ENCODE results near the gene CELF5. TPM values are rescaled to one million over a fixed set of nuclear protein-coding genes. Genes with fewer than 3 reads are reported as not detected.

Gene CELF5
- total and polyA plus RNA-seq, 12 donors = not detected

DNA sequence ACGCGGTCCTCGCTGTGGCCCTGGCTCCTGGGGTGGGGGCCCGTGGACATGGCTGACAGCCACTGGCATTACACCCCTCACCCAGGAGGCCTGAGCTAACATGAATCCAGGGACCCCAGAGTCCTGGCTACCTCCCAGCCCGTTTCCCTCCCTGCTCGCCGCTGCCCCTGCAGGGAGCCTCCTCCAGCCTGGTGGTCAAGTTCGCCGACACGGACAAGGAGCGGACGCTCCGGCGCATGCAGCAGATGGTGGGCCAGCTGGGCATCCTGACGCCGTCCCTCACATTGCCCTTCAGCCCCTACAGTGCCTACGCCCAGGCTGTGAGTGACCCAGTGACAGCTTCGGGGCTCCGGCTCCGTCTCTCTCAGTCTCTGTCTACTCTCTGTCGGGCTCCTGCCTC is 56.6 kb downstream of the CELF5 start:
- H3K4me3 ChIP-seq = no peak overlapping the region
- TF ChIP-seq, protein P1, sequence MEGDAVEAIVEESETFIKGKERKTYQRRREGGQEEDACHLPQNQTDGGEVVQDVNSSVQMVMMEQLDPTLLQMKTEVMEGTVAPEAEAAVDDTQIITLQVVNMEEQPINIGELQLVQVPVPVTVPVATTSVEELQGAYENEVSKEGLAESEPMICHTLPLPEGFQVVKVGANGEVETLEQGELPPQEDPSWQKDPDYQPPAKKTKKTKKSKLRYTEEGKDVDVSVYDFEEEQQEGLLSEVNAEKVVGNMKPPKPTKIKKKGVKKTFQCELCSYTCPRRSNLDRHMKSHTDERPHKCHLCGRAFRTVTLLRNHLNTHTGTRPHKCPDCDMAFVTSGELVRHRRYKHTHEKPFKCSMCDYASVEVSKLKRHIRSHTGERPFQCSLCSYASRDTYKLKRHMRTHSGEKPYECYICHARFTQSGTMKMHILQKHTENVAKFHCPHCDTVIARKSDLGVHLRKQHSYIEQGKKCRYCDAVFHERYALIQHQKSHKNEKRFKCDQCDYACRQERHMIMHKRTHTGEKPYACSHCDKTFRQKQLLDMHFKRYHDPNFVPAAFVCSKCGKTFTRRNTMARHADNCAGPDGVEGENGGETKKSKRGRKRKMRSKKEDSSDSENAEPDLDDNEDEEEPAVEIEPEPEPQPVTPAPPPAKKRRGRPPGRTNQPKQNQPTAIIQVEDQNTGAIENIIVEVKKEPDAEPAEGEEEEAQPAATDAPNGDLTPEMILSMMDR (IDR thresholded peaks at IDR 0.05) = no peak
- no peaks in the 10 kb centered on the region for H3K9me3 ChIP-seq
- intact Hi-C loops (cut with DNase I) = no loop called here
- no peaks in the 10 kb centered on the region for H3K36me3 ChIP-seq
- no peak for ATAC-seq
- H3K4me1 ChIP-seq = peaks cover 0 to 11% (median 0%) of the 10 kb centered on the region in 9 donors
- no peak for DNase-seq
- H3K27me3 ChIP-seq = peaks cover 4 to 98% (median 73%) of the 10 kb centered on the region in 7 donors
- 77 to 80% methylated on average over 21 of the region's 21 CpGs for WGBS, 2 donors
- H3K27ac ChIP-seq = no peak overlapping the region

- Histone ChIP-seq H3K27ac (no peak overlapping the region), H3K4me3 (no peak overlapping the region), H3K27me3 (peaks cover 4 to 94% (median 69%) of the 10 kb centered on the region in 7 donors), H3K9me3 (no peaks in the 10 kb centered on the region), H3K36me3 (no peaks in the 10 kb centered on the region), H3K4me1 (peaks cover 0 to 11% (median 0%) of the 10 kb centered on the region in 9 donors)
- TF ChIP-seq, protein P1 (IDR thresholded peaks at IDR 0.05) = no peak
- 75 to 79% methylated on average over 14 of the region's 14 CpGs for WGBS, 2 donors
- DNase-seq (no peak), ATAC-seq (no peak)
- intact Hi-C loops (cut with DNase I) = no loop called here
Observed at GRCh38 chr19:3282155-3282554, 57.7 kb downstream of the CELF5 start.

- Histone ChIP-seq H3K4me3 (no peak overlapping the region), H3K9me3 (no peaks in the 10 kb centered on the region), H3K27ac (no peak overlapping the region), H3K4me1 (peaks cover 0 to 11% (median 0%) of the 10 kb centered on the region in 9 donors), H3K36me3 (no peaks in the 10 kb centered on the region), H3K27me3 (peaks cover 4 to 94% (median 65%) of the 10 kb centered on the region in 7 donors)
- TF ChIP-seq, protein P1 (IDR thresholded peaks at IDR 0.05) = no peak
- DNase-seq (no peak), ATAC-seq (no peak)
- 59 to 63% methylated on average over 6 of the region's 6 CpGs for WGBS, 2 donors
- intact Hi-C loops (cut with DNase I) = no loop called here
Observed at GRCh38 chr19:3282564-3282963, 58.1 kb downstream of the CELF5 start.

- intact Hi-C loops (cut with DNase I) = no loop called here
- Histone ChIP-seq H3K27me3 (peaks cover 4 to 89% (median 65%) of the 10 kb centered on the region in 7 donors), H3K4me3 (no peak overlapping the region), H3K4me1 (peaks cover 0 to 11% (median 0%) of the 10 kb centered on the region in 9 donors), H3K9me3 (no peaks in the 10 kb centered on the region), H3K27ac (no peak overlapping the region), H3K36me3 (no peaks in the 10 kb centered on the region)
- DNase-seq (no peak), ATAC-seq (no peak)
- TF ChIP-seq, protein P1 (IDR thresholded peaks at IDR 0.05) = no peak
- 74 to 80% methylated on average over 7 of the region's 7 CpGs for WGBS, 2 donors
Observed at GRCh38 chr19:3283246-3283751, 58.8 kb downstream of the CELF5 start.
